Neural cell (in vitro differentiated cells): Measurements from ENCODE around the gene HSPBAP1. TPM values are rescaled to one million over a fixed set of nuclear protein-coding genes. Genes with fewer than 3 reads are reported as not detected.

Experiments used
- H2AFZ ChIP-seq: fragments of 200-600, 300-800 bp; sonication (generic), shearing (Covaris generic); 2 replicates; pipeline ENCODE4 v1.6.0; 2014; ENCODE audit warnings: low read depth, mild to moderate bottlenecking, antibody characterized with exemption, low read length, moderate library complexity
- H3F3A ChIP-seq: fragments of 200-600 bp; shearing (Covaris generic); 2 replicates; pipeline ENCODE4 v1.6.1; 2016; ENCODE audit warnings: mild to moderate bottlenecking, moderate library complexity, mixed read lengths, antibody characterized with exemption, low read length; ENCODE audit not compliant: insufficient read depth, poor library complexity, severe bottlenecking
- H3K27ac ChIP-seq: fragments of 200-600, 300-800 bp; sonication (generic), shearing (Covaris generic); 2 replicates; pipeline ENCODE4 v1.5.1; 2014; ENCODE audit warnings: mild to moderate bottlenecking, low read length, moderate library complexity
- H3K27me3 ChIP-seq: fragments of 300-800, 200-600 bp; sonication (generic), shearing (Covaris generic); 2 replicates; pipeline ENCODE4 v1.6.0; 2014; ENCODE audit warnings: mild to moderate bottlenecking, low read depth, low read length, moderate library complexity; ENCODE audit not compliant: insufficient read depth
- H3K36me3 ChIP-seq: fragments of 300-800, 200-600 bp; sonication (generic), shearing (Covaris generic); 2 replicates; pipeline ENCODE4 v1.5.1; 2014; ENCODE audit warnings: mild to moderate bottlenecking, antibody characterized with exemption, low read length, moderate library complexity; ENCODE audit not compliant: insufficient read depth
- H3K4me2 ChIP-seq: fragments of 300-800, 200-600 bp; sonication (generic), shearing (Covaris generic); 2 replicates; pipeline ENCODE4 v1.6.0; 2014; ENCODE audit warnings: mild to moderate bottlenecking, low read length
- H3K4me3 ChIP-seq: fragments of 300-800, 200-600 bp; sonication (generic), shearing (Covaris generic); 2 replicates; pipeline ENCODE4 v1.5.1; 2014; ENCODE audit warnings: mild to moderate bottlenecking, low read length, moderate library complexity
- H3K79me2 ChIP-seq: fragments of 200-600 bp; shearing (Covaris generic); replicated peaks from 2 replicates; pipeline ENCODE4 v1.6.0; 2014; ENCODE audit warnings: mild to moderate bottlenecking, low read length, moderate library complexity; ENCODE audit not compliant: insufficient read depth
- H3K9ac ChIP-seq: fragments of 300-800, 200-600 bp; sonication (generic), shearing (Covaris generic); 2 replicates; pipeline ENCODE4 v1.6.1; 2016; ENCODE audit warnings: mild to moderate bottlenecking, low read length, mixed read lengths
- H3K9me2 ChIP-seq: fragments of 200-600 bp; shearing (Covaris generic); 2 replicates; pipeline ENCODE4 v1.6.1; 2016; ENCODE audit warnings: mild to moderate bottlenecking, low read length, mixed read lengths; ENCODE audit not compliant: insufficient read depth
- H3K9me3 ChIP-seq: fragments of 200-600, 300-800 bp; sonication (generic), shearing (Covaris generic); 2 replicates; pipeline ENCODE4 v1.6.1; 2016; ENCODE audit warnings: mild to moderate bottlenecking, mixed run types, low read length, moderate library complexity, mixed read lengths
- H4K20me1 ChIP-seq: fragments of 200-600 bp; shearing (Covaris generic); 2 replicates; pipeline ENCODE4 v1.6.1; 2016; ENCODE audit warnings: mild to moderate bottlenecking, mixed run types; ENCODE audit not compliant: insufficient read depth
- CTCF ChIP-seq: fragments of 450-650 bp; IDR thresholded peaks from 2 replicates; pipeline ENCODE4 v1.5.1; 2014; ENCODE audit warnings: antibody characterized with exemption, mild to moderate bottlenecking, moderate library complexity; ENCODE audit not compliant: poor library complexity, severe bottlenecking
- EP300 ChIP-seq: fragments of 450-650 bp; conservative IDR thresholded peaks from 2 replicates; pipeline ENCODE4 v1.6.1; 2014; ENCODE audit warnings: antibody characterized with exemption, mild to moderate bottlenecking, moderate library complexity; ENCODE audit not compliant: poor library complexity, severe bottlenecking
- EZH2 ChIP-seq: fragments of 200-600, 300-800 bp; shearing (Covaris generic), sonication (generic); IDR thresholded peaks from 2 replicates; pipeline ENCODE4 v1.6.1; 2014; ENCODE audit warnings: antibody characterized with exemption, low read length, borderline replicate concordance, mild to moderate bottlenecking; ENCODE audit not compliant: insufficient read depth, poor library complexity, severe bottlenecking
- MXI1 ChIP-seq: fragments of 450-650 bp; conservative IDR thresholded peaks from 2 replicates; pipeline ENCODE4 v1.6.1; 2014; ENCODE audit warnings: antibody characterized with exemption, mild to moderate bottlenecking; ENCODE audit not compliant: poor library complexity, severe bottlenecking
- POLR2AphosphoS5 ChIP-seq: IDR thresholded peaks from 2 replicates; pipeline ENCODE4 v1.6.1; 2012
- RAD21 ChIP-seq: fragments of 450-650 bp; conservative IDR thresholded peaks from 2 replicates; pipeline ENCODE4 v1.6.1; 2014; ENCODE audit warnings: antibody characterized with exemption, mild to moderate bottlenecking, moderate library complexity
- REST ChIP-seq: IDR thresholded peaks from 2 replicates; pipeline ENCODE4 v1.6.1; 2012; ENCODE audit warnings: borderline replicate concordance
- SMC3 ChIP-seq: fragments of 450-650 bp; conservative IDR thresholded peaks from 2 replicates; pipeline ENCODE4 v1.6.1; 2014; ENCODE audit warnings: antibody characterized with exemption, mild to moderate bottlenecking, moderate library complexity; ENCODE audit not compliant: poor library complexity
- TAF1 ChIP-seq: IDR thresholded peaks from 2 replicates; pipeline ENCODE4 v1.6.1; 2012; ENCODE audit warnings: low read depth
- polyA plus RNA-seq: library from polyadenylated mRNA; depleted of rRNA; stranded (reverse); fragments of >200 nt; gene quantifications from 2 replicates; pipeline ENCODE4 v1.2.3, GENCODE V29; 2014

HSPBAP1 gene
- polyA plus RNA-seq, 1 donor from 2014 or later: 8.6 TPM

- H3K9ac ChIP-seq: no peak overlapping the region
- H2AFZ ChIP-seq: no peak overlapping the region
- TF ChIP-seq RAD21 (no peak), POLR2AphosphoS5 (no peak), MXI1 (no peak), CTCF (no peak), REST (no peak), EP300 (no peak), TAF1 (no peak), SMC3 (no peak), EZH2 (no peak)
- no peak overlapping the region for H3K27ac ChIP-seq
- no peaks in the 10 kb centered on the region for H3F3A ChIP-seq
- H3K27me3 ChIP-seq: no peaks in the 10 kb centered on the region
- H3K4me3 ChIP-seq: no peak overlapping the region
- no peaks in the 10 kb centered on the region for H3K36me3 ChIP-seq
- no peaks in the 10 kb centered on the region for H3K79me2 ChIP-seq
- no peaks in the 10 kb centered on the region for H3K9me3 ChIP-seq
- H4K20me1 ChIP-seq: no peaks in the 10 kb centered on the region
- no peak overlapping the region for H3K4me2 ChIP-seq
- H3K9me2 ChIP-seq: no peaks in the 10 kb centered on the region
Observed at GRCh38 chr3:122695927-122696561, 97.6 kb downstream of the HSPBAP1 start.

GRCh38 chr3:122694966-122695365 lies 98.7 kb downstream of the HSPBAP1 start:
- Histone ChIP-seq H3K36me3 (no peaks in the 10 kb centered on the region), H3K9ac (no peak overlapping the region), H3F3A (no peaks in the 10 kb centered on the region), H3K9me3 (no peaks in the 10 kb centered on the region), H4K20me1 (no peaks in the 10 kb centered on the region), H3K79me2 (no peaks in the 10 kb centered on the region), H3K9me2 (no peaks in the 10 kb centered on the region), H3K4me3 (no peak overlapping the region), H3K27me3 (no peaks in the 10 kb centered on the region), H3K4me2 (no peak overlapping the region), H3K27ac (no peak overlapping the region), H2AFZ (no peak overlapping the region)
- TF ChIP-seq TAF1: no peak
- no peak for TF ChIP-seq EZH2
- no peak for TF ChIP-seq EP300
- TF ChIP-seq CTCF: no peak
- no peak for TF ChIP-seq RAD21
- no peak for TF ChIP-seq POLR2AphosphoS5
- TF ChIP-seq MXI1: no peak
- TF ChIP-seq SMC3: no peak
- no peak for TF ChIP-seq REST
